GM21526 (cell line): ENCODE data around the gene CTDP1.
"Not testable (repeated sequence)": the region's sequence is repeated elsewhere in the genome, so short reads cannot be mapped to it uniquely, and the experiment has no call there.

Experiments used
- ATAC-seq: cut with Tn5 transposase; IDR thresholded peaks from one replicate; pipeline ENCODE4 v1.9.1; 2021; ENCODE audit warnings: moderate library complexity; ENCODE audit not compliant: unreplicated experiment, low FRiP score

Gene CTDP1

GRCh38 chr18:79738041-79738461 is 58.4 kb downstream of the CTDP1 start:
- ATAC-seq, result no peak

- ATAC-seq, result no peak
These were observed 59.2 kb downstream of the CTDP1 start for GRCh38 chr18:79738581-79739439.

GRCh38 chr18:79739440-79739778 is 59.8 kb downstream of the CTDP1 start:
- no peak for ATAC-seq

GRCh38 chr18:79740047-79740446 is 60.4 kb downstream of the CTDP1 start:
- ATAC-seq, result not testable (repeated sequence)

- no peak for ATAC-seq
These were observed 61.1 kb downstream of the CTDP1 start for GRCh38 chr18:79740521-79741361.

DNA sequence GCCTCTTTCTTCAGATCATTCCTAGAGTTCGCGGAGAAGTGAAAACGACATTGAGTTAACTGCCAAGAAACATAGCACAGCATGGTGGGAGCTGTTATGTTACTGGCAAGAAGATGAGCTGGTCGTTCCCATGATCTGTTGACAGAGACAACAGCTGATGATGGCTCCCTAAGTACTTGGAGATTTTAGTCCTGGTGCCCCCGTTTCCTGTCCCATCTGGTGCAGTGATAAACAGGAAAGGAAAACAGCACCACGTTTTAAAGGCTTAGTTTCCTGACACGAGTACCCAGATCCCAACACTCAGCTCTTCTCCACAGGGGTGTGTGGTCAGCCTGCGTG is 61.7 kb downstream of the CTDP1 start:
- no peak for ATAC-seq

DNA sequence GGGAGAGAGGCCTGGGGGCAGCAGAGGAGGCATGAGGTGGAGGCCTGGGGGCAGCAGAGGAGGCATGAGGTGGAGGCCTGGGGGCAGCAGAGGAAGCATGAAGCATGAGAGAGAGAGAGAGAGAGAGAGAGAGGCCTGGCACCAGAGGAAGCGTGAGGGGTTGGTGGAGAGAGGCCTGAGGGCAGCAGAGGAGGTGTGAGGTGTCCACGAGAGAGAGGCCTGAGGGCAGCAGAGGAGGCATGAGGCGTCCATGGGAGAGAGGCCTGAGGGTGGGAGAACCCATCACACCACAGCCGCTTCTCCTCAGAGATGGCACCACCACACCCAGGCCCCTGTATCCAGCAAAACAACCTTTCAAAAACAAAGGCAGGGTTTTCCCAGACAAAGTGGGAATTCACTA is 62.5 kb downstream of the CTDP1 start:
- no peak for ATAC-seq

DNA sequence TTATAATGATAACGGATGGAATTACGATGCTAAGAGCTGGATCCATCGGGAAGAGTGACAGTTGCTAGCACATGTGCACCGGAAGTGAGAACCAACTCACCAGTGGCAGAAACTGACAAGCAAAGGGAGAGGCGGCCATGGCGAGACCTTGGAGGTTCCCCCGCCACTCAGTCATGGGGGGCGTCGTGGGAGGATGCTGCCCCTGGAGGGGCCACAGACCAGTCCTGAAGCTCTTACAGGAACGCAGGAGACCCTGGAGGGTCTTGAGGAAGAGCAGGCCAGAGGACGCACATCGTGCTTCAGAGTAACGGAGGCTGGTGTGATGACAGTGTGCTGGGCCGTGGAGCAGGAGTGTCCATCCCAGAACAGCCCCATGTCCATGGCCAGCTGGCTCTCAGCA is 65.0 kb downstream of the CTDP1 start:
- no peak for ATAC-seq

- ATAC-seq, result no peak
These were observed 67.1 kb downstream of the CTDP1 start for GRCh38 chr18:79746730-79747129.

GRCh38 chr18:79747156-79747845 is 67.7 kb downstream of the CTDP1 start:
- no peak for ATAC-seq

- no peak for ATAC-seq
These were observed 68.9 kb downstream of the CTDP1 start for GRCh38 chr18:79748321-79749180.

DNA sequence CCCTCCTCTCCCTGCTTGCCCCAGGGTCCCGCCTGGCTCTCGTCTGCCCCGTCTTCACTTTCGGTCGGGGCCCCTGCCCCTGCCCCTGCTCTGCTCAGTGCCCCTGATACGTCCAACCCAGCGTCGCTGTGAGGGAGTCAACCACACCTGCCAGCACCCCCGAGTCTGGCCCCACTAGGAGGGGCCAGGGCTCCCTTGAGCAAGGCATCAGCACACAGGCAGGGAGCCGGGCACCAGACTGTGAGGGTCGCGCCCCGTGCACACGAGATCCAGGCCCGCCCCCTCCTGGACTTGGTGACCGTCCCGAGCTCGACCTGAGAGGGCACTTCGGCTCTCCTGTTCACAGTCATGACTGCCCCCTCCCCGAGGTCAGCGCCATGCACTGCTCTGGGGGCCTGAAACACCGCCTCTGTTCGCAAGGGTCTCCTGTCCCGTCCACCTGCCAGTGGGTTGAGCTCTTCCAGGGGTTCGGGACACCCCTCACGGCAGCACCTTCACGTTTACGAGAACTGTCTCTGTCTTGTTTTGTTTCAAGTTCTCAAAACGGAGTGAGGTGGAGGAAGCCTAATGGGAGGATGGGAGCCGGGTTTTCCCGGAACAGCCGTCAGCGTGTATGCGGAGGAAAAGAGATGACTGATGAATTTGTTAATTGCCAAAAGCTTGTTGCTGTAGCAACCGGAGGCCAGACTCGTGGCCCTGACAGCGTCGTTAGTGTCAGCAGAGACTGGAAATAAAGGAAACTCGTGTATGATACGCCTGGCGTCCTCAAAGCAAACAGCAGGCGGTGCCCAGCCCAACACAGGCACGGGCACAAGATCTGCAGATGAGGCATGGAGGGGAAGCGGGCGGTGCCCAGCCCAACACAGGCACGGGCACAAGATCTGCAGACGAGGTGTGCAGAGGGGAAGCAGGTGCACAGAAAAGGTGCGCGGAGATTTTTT is 69.9 kb downstream of the CTDP1 start:
- ATAC-seq, result no peak

DNA sequence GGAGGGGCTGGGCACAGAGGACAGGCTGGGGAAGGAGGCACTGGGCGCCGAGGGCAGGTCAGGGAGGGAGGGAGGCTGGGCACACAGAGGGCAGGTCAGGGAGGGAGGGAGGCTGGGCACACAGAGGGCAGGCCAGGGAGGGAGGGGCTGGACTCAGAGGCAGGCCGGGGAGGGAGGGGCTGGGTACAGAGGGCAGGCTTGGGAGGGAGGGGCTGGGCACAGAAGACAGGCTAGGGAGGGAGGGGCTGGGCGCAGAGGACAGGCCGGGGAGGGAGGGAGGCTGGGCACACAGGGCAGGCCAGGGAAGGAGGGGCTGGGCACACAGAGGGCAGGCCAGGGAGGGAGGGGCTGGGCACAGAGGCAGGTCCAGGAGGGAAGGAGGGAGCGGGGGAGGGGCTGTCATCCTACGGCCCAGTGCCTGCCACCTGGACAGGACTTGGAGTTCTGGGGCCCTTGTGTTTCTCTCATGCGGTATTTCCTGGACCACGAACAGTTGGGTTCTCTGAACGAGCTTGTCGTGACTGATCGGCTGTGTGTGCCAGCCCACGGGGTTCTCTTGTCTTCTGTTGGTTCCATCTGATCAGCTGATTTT is 71.5 kb downstream of the CTDP1 start:
- ATAC-seq, result no peak

DNA sequence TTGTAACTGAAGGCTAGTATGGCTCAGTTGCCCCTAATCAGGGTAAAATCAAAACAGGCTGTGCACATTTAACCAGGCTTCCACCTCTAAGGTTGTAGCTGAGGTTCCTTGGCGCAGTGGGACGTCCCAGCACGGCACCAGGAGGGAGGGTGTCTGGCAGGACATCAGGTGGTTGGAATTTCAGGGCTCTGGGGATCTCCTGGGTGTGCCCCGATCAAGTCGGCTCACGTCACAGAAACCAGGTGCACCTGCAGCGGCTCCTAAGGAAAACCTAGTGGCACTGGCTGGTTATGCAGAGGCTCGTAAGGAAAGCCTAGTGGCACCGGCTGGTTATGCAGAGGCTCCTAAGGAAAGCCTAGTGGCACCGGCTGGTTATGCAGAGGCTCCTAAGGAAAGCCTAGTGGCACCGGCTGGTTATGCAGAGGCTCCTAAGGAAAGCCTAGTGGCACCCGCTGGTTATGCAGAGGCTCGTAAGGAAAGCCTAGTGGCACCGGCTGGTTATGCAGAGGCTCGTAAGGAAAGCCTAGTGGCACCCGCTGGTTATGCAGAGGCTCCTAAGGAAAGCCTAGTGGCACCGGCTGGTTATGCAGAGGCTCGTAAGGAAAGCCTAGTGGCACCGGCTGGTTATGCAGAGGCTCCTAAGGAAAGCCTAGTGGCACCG is 72.4 kb downstream of the CTDP1 start:
- ATAC-seq, result not testable (repeated sequence)

- not testable (repeated sequence) for ATAC-seq
These were observed 73.3 kb downstream of the CTDP1 start for GRCh38 chr18:79752946-79753345.

DNA sequence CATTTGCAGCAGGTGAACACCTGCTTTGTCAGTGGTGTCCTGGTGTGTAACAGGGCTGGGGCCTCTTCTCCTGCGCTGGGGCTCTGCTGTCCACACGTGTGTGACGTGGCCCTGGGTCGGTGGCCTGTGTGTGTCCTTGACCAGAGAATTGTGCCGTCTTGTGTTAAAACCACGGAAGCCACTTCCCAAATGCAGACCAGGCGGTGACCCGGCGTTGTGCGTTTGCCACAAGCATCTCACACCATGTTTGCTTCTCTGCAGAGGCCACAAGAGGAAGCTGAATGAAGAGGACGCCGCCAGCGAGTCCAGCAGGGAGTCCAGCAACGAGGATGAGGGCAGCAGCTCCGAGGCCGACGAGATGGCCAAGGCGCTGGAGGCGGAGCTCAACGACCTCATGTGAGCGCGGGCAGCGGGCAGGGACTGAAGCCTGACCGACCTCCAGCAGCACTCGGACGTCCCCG is 73.8 kb downstream of the CTDP1 start:
- ATAC-seq, result no peak

DNA sequence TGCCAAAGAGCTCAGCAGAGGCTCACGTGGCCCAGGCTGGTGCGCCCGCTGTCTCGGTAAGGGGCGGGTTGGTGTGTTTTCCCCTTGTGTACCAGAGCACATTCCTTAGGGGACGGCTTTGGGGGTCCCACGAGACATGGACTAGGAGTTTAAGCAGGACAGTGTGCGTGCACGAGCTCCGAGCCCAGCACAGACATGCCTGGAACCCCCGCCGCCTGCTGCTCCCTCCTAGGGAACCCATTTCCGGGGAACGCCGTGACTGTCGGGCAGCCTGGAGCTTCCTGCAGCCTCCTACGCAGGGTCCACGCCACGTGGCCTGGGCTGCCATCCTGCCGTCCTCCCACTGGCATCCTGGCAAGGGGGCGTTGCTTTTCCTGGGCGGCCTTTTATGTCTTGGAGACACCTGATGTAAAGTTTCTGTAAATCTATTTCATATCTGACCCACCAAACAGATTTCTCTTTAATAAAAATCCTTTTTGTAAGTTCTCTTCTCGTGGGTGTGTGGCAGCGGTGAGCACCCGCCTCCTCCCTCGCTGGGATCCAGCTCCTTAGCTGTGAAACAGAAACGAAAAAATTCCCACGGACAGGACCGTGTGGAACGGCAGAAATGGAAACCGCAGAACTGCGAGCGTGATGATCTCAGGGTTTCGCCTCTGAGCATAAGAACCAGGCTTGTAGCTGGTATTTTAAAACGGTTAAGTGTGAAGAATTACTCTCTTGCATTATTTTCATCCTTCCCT is 74.6 kb downstream of the CTDP1 start:
- no peak for ATAC-seq
